Astrocyte of the hippocampus (primary cell): ENCODE results near the gene RASSF3.
"Not testable (repeated sequence)": the region's sequence is repeated elsewhere in the genome, so short reads cannot be mapped to it uniquely, and the experiment has no call there.

Experiments
- DNase-seq: peaks from one replicate; pipeline ENCODE4 v3.0.0; 2011; ENCODE audit warnings: low read depth, low spot score

The RASSF3 gene

DNA sequence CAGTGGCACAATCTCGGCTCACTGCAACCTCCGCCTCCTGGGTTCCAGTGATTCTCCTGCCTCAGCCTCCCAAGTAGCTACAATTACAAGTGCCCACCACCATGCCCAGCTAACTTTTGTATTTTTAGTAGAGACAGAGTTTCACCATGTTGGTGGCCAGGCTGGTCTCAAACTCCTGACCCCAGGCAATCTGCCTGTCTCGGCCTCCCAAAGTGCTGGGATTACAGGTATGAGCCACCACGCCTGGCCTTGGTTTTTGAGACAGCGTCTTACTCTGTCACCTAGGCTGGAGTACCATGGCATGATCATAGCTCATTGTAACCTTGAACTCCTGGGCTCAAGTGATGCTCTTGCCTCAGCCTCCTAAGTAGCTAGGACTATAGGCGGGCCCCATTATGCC is 79.9 kb downstream of the RASSF3 start:
- DNase-seq, result not testable (repeated sequence)

DNA sequence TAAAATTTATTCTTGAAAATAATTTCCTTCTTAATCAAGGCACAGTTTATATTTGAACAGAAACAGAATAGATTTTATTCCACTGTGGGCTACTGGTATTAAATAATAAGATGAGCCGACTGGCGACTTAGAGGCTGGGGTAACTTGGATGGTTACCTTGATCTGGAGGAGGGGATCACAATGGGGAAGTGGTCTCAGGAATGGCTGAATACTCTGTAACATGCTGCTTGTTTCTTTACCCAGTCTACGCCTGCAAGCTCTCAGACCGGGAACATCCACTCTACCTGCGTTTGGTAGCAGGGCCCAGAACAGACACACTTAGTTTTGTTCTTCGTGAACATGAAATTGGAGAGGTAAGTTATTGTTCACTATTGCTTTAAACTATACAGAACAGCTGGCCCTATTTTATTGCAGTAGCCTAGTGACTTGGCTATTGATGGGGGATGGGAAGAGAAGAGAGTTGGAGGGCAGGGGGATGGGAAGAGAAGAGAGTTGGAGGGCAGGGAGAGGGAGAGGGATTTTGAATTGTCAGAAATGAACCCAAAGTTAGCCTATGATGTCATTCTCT is 81.0 kb downstream of the RASSF3 start:
- DNase-seq, result no peak

DNA sequence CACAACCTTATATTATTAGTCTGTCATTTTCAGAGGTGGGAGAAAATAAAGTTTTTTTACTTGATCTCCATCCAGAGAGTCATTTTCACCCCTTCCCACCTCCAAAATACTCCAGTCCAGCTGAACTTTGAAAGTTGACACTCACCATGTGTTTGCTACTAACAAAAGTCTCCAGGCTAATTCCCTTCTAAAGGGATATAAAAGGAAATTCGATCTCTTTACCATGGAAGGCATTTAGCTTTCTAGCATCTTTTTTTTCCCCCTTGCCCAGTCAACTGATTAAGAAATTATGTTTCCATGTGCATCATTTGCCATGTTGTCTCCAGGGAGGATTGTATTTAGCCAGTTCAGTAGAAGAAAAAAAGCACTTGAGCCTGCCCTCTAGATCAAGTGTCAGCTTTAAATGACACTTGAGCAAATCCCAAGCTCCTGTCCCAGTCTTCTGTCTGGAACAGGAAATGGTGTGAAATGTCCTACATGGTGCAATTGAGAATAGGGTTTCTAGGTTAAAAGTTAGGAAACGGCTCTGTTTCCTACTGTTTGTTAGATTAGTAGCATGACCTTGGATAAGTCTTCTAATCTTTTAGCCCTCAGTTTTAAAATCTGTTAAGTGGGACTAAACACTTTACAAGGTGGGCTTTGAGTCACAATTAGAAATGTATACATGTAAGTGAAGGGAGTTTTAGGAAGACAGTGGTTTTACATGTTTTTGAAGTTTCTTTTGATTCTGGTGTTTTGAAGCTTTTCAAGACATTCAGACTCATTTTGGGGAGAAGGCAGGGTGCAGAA is 81.7 kb downstream of the RASSF3 start:
- no peak for DNase-seq

DNA sequence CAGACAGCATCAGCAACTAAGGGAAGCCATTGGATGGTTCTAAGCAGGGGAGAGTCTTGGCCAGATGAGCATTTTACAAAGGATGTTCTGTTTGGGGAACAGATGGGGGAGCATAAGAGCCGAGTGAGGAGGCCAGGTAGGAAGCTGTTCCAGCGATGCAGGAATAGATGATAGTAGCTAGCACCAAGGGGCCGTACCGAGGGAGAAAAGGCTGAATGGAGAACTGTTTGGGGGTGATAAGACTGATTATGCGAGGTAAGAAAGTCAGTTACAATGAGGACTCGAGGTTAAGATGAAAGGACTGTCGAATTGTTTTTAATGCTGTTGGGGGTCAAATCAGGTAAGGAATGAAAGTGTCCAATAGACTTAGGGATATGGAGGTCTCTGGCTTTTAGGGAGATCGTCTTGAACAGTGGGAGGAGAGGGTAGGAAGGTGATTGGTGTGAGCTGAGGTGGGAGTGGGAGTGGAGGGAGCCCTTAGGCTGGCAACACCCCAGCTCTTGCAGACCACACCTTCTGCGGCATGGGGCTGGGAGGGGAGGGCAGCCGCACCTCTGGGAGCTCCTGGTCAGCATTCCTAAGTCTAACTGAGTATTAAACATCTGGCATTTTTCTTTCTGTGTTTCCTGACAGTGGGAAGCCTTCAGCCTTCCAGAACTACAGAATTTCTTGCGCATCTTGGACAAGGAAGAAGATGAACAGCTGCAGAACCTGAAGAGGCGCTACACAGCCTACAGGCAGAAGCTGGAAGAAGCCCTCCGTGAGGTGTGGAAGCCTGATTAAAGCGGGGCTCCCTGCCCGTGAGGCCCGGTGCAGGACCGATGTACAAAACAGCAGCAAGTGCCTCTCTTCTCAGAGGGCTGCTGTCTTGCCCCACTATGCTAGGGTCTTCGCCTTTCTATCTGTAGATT is 84.1 kb downstream of the RASSF3 start:
- no peak for DNase-seq

DNA sequence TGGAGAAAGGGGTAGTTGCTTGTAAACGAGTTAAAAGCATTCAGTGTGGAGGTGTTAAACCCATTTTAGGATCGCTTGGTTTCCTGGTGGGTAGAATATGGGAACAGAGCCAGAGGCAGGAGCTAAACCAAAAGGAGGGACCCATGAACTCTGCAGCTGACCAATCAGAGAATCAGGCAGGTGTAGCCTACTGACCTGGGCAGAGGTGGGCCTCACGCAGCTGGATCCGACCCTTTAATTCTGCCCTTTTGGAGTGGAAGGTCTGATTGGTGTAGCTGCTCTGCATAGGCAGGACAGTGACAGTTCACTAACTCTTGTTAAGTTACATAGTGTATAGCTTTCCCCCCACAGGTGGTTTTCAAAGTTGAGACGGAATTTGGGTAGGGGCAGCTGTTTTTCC is 85.3 kb downstream of the RASSF3 start:
- DNase-seq, result no peak

DNA sequence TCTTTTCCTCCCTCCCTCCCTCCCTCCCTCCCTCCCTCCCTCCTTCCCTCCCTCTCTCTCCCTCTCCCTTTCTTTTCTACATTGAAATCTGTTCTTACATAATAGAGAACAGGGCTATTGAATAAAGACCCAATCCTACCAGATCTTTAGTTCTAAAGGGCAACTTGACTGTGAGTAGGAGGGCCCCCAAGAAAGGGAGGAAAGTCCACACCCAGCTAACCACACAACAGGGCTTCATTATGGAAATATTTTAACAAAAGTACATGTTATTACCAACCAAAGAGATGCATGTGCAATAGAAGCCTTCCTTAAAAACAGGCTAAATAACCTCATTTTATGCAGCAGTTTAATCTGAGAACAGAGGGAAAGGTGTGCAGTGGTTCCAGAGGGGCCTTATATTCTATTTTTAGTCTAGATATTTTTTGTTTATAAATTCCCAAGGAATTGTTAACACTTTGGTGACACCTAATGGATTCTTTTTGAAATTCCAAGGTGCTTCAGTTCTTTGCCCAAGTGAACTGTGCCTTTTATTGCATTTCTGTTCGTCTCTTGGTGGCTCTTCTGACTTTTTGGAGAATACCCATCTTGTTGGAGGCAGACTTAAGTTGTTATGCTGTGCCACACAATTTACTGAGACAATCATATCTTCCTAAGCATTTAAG is 85.9 kb downstream of the RASSF3 start:
- DNase-seq, result peak; percentile 46

DNA sequence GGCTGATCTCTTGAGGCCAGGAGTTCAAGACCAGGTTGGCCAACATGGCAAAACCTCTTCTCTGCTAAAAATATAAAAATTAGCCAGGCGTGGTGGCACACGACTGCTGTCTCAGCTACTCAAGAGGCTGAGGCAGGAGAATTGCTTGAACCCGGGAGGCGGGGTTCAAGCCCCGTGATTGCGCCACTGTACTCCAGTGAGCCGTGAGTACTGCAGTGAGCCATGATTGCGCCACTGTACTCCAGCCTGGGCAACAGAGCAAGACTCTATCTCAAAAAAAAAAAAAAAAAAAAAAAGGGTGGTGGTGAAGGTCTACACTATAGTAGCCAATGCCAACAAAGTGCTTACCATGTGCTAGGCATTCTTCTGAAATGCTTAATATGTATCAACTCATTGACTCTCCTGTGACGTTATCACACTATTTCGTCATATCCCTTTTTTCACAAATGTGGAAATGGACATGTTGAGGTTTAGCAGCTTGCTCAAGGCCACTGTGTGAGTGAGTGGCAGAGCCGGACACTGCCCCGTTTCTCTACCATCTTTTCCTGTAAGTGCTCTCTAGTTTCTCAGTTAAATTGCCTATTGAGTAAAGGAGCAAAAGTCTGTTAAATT is 89.3 kb downstream of the RASSF3 start:
- DNase-seq, result no peak

DNA sequence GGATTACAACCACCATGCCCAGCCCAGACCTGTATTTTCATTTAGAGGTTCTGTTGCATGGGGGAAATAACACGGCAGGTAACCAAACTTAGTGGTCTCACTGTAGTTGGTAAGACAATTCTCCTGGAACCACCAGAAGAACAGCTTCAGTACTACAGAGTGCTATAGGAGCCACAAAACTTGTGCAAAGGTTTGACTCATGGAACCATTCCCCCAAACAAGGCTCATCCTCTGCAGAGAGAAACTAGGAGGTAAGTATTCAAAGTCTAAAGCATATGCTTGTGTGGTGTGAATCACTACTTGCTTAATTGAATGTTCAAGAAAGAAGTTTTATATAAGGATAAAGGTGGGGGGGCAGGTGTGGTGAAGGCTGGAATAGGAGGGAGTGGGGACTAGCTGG is 90.2 kb downstream of the RASSF3 start:
- DNase-seq, result no peak

DNA sequence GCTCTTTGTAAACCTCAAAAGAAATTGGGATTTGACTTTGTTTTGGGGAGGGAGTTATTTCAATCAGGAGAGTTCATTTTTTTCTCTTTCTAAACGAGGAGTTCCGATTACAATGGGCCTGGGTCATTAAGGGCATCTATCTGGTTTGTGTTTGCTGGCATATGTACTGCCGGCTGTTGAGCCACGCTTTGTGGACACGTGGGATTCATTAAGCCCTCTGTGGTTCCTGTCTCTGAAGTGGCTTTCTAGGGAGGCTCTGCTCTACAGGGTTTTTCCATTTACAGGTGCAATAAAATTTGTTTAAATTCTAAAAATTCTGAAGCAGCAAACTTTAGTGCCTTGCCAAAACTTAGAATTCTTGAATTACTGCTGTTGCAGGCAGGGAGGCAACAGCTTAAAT is 91.0 kb downstream of the RASSF3 start:
- DNase-seq, result no peak

DNA sequence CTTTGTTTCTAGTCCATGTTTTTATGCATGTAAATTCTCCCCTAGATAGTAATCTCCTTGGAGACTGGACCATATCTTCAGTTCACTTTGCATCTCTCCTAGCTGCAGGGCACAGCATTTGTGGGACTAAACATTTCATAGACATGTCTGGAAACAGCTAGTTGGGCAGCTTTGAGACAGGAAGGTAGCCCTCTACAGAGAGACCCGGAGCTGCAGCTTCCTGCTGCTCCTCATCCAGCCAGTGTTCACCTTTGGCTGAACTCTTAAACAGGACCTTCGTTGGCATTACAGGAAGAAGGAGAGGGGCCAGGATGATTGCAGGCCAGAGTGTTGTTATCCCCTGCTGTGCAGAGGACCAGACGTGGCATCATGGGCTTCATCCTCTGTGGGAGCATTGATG is 96.0 kb downstream of the RASSF3 start:
- peak; percentile 29 for DNase-seq

DNA sequence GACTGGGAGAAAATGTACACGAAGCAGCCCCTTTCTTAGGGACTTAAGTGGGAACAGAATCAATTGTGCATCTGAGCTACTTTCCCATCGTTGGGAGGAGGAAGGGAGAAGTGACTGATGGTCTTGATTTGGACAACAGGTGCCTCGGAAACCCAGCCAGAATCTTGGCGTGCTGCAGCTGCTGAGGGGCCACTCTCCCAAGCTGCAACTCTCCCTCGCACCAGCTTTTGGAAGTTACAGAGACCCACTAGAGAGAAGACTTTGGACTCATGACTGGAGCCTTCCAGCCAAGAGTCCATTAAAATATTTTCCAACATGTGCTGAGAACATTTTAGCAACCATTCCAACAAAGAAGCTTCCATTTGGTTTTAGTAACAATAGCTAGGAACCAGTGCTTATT is 96.6 kb downstream of the RASSF3 start:
- DNase-seq, result no peak

DNA sequence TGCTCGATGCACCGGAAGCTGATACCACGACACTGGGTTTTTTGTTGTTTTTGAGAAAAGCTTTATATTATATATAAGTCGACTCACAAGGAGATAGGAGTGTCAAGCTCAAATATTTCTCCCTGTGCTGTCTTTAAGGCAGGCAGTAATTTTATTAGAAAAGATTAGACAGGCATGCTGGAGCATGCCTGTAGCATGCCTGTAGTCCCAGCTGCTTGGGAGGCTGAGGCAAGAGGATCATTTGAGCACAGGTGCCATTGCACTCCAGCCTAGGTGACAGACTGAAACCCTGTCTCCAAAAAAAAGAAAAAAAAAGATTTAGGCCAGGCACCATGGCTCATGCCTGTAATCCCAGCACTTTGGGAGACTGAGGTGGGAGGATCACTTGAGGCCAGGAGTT is 97.1 kb downstream of the RASSF3 start:
- DNase-seq, result no peak

DNA sequence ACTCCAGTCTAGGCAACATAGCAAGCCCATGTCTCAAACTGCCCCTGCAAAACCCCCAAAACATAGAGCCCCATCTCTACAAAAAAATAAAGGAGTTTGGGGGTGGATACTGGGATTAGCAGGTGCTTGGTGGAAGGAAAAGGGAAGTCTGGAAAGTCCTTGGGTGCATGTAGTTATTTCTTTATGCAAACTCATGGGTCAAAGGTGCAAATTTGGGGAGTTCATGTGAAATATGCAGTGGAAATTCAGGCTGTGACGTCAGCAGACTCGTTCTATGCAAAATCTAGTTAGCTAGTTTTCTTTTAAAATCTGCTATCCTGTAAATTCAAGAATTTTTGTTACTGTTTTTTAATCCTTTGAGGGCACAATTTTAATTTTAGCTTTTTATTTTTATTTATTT is 97.6 kb downstream of the RASSF3 start:
- DNase-seq, result no peak

DNA sequence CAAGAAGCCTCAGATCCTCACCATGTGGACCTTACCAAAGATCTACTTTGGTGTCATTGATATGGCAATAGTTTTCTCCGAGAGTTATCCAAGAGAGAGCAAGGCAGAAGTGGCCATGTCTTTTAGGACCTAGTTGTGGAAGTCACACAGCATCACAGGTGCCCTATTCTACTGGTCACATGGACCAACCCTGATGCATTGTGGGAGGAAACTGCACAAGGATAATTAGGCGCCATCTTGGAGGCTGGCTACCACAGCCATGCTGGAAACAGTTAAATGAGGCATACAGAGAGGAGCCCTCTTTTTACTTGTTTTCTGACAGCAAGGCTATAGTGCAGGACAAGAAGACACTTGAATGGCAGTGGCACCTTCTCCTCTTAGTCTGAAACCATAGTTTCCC is 99.1 kb downstream of the RASSF3 start:
- no peak for DNase-seq

DNA sequence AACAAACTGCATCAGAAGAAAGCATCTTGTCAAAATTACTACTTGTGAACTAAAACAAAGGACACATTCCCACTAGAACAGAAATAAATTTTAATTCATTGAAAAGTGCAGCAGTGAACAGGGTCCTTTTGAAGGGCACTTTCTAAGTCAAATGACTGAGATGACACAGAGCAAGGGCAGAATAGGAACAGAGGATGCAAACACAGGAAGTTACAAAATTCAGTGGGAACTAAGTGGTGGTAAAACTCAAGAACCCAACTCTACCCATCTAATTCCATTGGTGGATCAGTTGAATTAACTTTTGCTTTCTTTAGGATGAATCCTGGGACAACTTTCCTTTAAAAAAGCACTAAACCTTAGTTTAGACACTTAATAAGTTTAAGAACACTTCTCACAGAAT is 103.1 kb downstream of the RASSF3 start:
- DNase-seq, result no peak

DNA sequence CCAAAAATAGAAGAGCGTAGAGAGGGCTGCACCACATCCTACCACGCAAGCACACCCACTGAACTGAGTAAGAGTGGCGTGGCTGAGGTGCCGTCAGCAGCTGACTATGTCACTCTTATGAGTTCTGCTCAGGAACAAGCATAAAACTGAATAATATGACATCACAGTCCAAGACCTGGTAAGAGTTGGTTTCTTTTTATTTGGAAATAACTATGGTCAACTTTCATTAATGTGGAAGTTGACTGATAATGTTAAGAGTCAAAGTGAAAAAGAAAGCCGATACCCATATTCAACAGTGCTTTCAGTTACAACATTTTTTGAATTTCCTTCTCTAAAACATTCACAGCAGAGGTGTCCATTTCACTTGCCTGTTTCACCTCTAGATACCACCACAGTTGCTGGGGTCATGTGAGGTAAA is 104.3 kb downstream of the RASSF3 start:
- DNase-seq, result no peak

DNA sequence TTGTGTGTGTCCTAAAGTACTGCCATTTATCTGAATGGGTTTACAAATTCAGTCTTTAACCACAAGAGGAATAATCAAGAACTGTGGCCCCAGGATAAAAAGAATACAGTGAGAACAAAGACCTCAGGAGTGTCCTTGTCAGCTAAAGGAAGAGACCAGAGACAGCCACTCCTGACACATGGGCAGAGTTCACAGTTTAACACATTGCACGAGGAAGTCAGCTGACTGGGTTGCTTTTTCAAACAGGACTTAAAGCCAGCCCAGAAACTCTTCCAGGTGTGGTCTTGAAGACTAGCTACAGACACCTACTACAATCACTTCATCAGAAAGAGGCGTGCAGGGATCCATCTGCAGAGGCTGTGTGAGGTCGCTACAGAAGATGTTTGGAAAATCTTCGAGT is 106.1 kb downstream of the RASSF3 start:
- DNase-seq, result no peak

DNA sequence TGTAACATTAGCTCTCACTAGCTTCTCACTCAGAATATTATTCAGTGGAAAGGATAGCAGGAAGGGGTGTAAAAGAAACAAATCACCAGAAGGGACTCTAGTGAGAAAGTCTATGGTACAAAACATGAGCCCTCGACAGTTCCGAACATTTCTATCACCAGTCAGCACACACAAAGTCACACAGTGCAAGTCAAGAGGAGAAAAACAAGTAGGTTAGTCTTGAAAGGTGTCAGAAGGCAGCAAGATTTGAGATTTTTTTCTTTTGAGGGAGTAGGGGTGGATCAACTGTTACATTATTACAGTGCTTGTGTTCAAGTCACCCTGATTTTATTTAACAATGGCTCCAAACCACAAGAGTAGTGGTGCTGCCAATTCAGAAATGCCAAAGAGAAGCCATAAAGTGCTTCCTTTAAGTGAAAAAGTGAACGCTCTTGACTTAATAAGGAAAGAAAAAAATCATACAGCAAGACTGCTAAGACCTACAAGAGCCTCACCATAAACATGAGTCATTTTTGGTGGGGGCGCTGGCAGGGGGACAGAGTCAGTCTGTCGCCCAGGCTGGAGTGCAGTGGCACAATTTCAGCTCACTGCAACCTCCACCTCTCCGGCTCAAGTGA is 106.7 kb downstream of the RASSF3 start:
- DNase-seq, result peak; percentile 68

DNA sequence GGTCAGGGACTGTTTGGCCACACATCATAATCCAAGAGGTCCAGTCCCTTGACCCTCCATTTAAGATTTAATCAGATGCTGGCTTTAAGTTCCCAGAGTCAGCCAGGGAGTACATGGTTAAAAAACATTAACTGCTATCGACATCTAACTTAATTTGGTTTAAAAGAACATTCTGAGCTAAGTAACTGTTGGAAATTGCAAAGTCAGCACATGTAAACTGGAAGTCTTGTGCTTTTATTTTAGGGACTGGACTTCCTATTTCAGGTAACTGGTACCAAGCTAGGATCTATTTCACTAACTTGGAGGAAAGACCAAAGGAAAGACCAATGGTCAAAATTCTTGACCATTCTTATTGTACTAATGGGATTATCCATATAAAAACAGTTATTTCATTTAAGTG is 108.4 kb downstream of the RASSF3 start:
- no peak for DNase-seq

DNA sequence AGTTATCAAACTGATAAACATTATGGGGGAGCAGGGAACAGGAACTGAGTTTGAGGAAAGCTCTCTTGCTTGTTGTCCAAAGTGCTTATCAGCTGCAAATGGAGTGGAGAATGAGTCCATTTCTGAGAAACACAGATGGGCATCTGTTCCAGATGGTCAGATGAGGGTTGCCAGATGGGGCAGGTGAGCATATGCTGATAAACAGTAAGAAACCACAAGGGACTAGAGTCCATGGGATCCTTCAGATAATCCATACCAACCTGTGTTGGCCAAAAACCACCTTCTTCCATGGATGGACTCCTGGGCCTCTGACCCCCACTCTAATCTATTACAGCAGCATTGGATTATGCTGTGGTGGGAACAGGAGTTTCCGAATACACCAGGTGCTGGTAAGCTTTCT is 110.6 kb downstream of the RASSF3 start:
- DNase-seq, result no peak

DNA sequence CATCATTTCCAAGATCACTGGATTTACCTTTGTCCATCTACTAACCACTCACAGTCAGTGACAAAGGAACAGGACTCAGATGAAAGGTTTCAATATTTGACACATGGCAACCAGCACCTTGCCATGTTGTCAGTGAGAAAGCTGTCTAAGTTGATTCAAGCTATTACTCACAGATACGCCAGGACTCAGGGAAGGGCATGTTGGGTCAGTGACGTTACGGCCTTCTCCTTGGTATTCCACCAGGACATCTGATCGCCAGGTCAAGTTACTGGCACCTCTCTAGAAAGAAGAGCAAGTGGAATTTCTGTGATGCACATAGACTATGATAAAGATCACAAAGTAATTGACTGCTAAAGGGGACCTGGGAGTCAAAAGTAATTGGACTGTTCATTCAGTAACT is 112.5 kb downstream of the RASSF3 start:
- no peak for DNase-seq
